Neural cell (in vitro differentiated cells): ENCODE data around the gene ADAM23.

Experiments
- CTCF ChIP-seq: fragments of 450-650 bp; IDR thresholded peaks from 2 replicates; pipeline ENCODE4 v1.5.1; 2014; ENCODE audit warnings: antibody characterized with exemption, mild to moderate bottlenecking, moderate library complexity; ENCODE audit not compliant: poor library complexity, severe bottlenecking
- MXI1 ChIP-seq: fragments of 450-650 bp; conservative IDR thresholded peaks from 2 replicates; pipeline ENCODE4 v1.6.1; 2014; ENCODE audit warnings: antibody characterized with exemption, mild to moderate bottlenecking; ENCODE audit not compliant: poor library complexity, severe bottlenecking

GRCh38 chr2:206410714-206411113 is 32.6 kb upstream of the ADAM23 start:
- no peak for TF ChIP-seq MXI1
- no peak for TF ChIP-seq CTCF
